Stimulated activated CD4-positive, alpha-beta T cell treated with anti-CD3 and anti-CD28 coated beads, TNF-alpha, amount 100 ng/mL, for 4 hours (primary cell): Measurements from ENCODE around the gene TMEM94.

ENCODE experiments used
- DNase-seq, 3 experiments: peaks; one replicate each; pipeline ENCODE4 v3.0.0-alpha.2; 2020; ENCODE audit warnings: low read depth in 3 of 3

The TMEM94 gene

GRCh38 chr17:75525806-75526554, 69.5 kb downstream of the TMEM94 start:
- no peak for DNase-seq

- DNase-seq = no peak
These were observed 70.3 kb downstream of the TMEM94 start for GRCh38 chr17:75526555-75527270.

- DNase-seq = no peak
These were observed 74.6 kb downstream of the TMEM94 start for GRCh38 chr17:75530837-75531720.

- DNase-seq = no peak
These were observed 75.3 kb downstream of the TMEM94 start for GRCh38 chr17:75531721-75532072.

GRCh38 chr17:75535119-75535537, 78.7 kb downstream of the TMEM94 start:
- peak in 1 of 3 experiments; percentile 28 for DNase-seq

GRCh38 chr17:75535871-75536270, 79.4 kb downstream of the TMEM94 start:
- DNase-seq = no peak

- DNase-seq = no peak
These were observed 79.9 kb downstream of the TMEM94 start for GRCh38 chr17:75536366-75536765.

GRCh38 chr17:75539967-75540729, 83.7 kb downstream of the TMEM94 start:
- DNase-seq = no peak

- DNase-seq = no peak
These were observed 84.6 kb downstream of the TMEM94 start for GRCh38 chr17:75540923-75541503.

GRCh38 chr17:75542229-75542628, 85.8 kb downstream of the TMEM94 start:
- no peak for DNase-seq

- DNase-seq = no peak
These were observed 86.4 kb downstream of the TMEM94 start for GRCh38 chr17:75542728-75543336.

GRCh38 chr17:75544250-75544649, 87.8 kb downstream of the TMEM94 start:
- DNase-seq = no peak

- DNase-seq = no peak
These were observed 89.7 kb downstream of the TMEM94 start for GRCh38 chr17:75546181-75546580.

GRCh38 chr17:75547091-75547490, 90.7 kb downstream of the TMEM94 start:
- DNase-seq = no peak

- DNase-seq = no peak
These were observed 92.4 kb downstream of the TMEM94 start for GRCh38 chr17:75548813-75549212.
